ENCODE results near the gene CST5.
"Not testable (repeated sequence)": the region's sequence is repeated elsewhere in the genome, so short reads cannot be mapped to it uniquely, and the experiment has no call there.

CST5 gene, protein sequence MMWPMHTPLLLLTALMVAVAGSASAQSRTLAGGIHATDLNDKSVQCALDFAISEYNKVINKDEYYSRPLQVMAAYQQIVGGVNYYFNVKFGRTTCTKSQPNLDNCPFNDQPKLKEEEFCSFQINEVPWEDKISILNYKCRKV

DNA sequence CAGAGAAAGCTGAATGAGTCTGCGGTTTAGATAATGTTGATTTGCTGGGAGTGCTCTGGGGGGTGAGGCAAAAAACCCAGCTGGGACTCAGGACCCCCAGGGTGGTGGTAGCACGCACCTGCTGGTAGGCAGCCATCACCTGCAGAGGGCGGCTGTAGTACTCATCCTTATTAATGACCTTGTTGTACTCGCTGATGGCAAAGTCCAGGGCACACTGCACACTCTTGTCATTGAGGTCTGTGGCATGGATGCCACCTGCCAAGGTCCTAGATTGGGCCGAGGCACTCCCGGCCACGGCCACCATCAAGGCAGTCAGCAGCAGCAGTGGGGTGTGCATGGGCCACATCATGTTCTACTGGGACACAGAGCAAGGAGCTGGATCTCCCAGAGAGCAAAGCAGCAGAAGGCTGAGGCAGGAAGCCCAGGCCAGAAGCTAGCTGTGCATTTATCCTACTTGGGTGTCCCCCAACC lies at the start of gene CST5:
Gene CST5, minus strand, starts transcription at position 421 of the 471 bp plus-strand sequence. Its CDS starts 72 bp downstream, at position 349.
- no peak for DNase-seq

DNA sequence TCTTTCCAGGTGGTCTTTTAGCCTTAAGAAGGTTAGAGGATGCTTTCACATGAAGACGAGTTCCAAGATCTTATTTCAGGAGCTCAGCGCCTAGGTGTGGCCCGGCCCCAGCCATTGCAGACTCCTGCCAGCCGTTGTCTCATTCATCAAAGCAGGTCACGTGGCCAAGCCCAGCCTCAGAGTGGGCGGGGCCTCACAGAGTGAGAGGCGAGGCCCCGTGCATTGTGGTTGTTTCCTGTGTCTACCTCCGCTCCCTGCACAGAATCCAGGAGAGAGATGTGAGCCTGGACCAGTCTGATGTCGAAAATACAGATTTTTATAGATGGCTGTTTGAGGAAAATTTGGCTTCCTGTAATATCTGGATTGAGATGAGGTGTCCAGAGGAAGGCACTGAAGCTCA lies 49.2 kb upstream of the CST5 start:
- no peak for DNase-seq

DNA sequence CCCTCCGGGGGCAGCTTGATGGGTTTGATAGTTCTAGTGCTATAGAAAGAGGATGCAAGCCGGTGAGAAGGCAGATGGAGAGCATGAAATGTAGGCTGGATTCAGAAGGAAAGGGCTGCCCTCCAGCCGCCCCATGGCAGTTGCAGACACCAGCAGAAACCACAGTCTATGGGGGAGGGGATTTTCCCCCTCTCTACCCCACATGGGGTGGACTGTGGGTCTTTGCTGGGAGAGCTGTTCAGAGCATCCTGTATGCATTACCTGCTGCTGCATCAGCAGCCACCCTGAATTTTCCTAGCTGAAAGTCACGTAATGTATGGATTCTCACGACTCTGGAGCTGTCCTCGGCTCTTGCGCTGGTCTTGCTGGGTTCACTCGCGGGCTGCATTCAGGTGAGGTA lies 48.8 kb upstream of the CST5 start:
- DNase-seq, result no peak

DNA sequence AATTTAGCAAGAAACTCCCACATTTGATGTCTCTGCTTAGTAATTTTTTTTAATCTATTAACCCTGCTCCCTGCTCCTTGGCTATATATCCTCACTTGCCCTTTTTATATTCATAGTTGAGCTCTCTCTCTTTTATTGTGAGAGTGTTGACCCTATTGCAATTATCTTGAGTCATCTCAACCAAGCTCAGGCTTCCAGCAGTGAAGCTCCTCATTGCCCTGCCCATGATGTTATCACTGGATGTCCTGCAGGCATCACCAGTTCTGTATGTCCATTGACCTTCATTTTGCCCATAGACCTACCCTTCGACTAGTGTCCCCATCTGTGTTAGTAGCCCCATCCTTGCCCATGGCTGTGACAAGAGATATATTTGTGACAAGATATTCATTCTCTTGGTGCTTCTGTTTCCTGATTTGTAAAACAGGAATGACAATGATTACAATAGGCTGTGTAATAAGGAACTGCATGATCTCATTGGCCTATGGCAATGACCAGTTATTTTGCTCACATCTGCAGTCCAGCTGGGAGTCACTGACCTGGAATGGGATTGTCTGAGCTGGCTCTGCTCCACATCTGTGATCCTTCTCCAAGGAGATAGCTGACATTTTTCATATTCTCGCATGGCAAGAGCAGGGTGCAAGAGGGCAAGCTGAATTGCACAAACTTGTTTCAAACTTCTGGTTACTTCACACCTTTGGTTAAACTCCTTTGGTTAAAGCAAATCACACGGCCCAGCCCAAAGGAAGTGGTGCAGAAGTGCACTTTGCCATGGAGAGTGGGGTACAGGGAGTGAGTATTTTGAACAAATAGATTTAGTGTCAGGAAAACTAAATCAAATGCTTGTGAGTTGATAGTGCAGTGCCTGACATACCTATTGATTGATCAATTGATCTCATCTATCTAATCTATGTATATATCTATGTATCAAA lies 47.7 kb upstream of the CST5 start:
- no peak for DNase-seq

DNA sequence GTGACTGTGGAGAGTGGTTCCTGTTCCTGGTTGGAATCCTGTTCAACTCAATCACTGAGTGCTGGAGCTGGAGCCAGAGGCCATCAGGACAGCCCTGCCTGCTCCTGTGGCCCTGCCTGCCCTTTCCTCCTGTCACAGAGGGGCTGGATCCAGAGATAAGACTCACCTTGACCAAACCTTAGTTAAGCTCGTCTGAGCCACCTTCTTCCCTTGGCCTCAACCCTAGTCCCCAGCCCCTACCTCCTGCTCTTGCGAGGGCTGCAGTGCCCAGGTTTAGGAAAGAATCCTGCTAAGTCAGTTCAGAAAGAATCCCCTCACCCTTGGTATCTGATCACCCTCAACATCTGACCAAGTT lies 47.0 kb upstream of the CST5 start:
- no peak for DNase-seq

DNA sequence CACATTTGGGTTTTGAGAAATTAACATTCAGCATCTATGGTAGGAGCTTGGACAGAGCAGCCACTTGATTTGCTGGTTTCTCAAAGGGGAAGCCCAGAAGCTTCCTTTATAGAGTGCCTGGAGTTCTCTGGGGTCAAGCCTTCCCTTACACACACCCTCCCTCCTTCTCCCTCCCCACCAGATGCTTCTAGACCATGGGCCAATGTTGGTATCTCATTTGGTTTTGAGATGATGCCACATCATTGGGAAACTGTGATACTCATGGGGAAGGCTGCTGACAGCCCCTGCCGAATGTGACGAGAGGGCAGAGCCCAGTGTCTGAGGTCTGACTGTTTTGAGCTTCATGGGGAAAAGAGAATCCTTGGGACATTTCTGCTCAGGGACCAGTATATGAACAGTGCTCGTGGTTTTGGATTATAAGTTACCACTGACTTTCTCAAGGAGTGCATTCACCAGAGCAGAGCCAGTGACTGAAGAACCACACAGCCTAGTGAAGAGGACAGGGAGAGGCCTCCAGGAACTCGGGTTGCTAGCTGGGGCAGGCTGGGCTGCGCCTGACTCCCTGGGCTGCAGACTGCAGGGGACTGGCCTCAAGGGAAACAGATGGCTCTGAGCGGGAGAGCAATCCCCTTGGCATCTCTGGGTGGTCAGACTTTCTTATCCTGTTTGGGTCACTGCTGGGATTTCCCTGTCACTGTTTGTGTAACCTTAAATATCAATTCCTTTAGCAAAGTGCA lies 46.4 kb upstream of the CST5 start:
- no peak for DNase-seq

DNA sequence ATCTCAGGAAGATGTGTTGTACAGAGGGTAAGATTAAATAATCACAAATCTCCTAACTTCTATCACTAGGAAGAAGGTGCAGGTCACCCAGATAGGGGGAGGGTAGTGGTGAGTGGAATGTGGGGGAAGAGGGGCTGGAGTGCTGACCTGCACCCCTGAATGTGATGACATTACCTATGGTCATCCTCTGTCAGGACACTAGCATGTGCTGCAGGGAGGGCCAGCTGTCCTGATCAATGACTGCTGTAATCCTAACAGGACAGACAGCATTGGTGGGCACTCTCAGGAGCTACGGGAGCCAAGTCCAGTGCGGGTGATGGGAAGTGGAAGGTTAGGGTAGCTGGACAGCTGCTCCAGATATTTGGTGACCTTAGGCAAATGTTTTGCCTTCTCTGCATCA lies 45.2 kb upstream of the CST5 start:
- DNase-seq, result no peak

DNA sequence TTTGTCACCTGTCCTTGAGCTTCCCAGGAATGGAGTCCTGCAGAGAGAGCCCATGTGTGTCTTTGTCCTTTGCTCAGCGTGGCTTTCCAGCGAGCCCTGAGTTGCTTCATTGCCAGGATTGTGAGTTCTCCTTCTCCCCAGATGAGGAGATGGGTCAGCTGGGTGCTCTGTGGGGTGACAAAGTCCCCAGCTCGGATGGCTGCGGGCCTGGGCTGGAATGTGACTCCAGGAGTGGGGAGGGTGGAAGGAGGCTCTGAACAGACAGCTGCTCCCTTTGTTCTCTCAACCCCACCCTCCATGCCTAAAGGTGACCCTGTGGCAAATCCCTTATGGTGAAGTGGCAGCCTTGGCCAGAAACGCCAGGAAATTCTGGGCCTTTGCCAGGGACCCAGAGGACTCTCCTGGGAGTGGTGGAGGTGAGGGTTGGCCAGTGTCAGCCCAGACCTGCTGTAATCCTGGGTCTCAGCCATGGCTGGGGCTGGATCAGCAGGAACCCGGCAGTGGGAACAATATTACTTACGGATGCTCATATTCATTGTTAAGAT lies 44.4 kb upstream of the CST5 start:
- DNase-seq, result no peak

DNA sequence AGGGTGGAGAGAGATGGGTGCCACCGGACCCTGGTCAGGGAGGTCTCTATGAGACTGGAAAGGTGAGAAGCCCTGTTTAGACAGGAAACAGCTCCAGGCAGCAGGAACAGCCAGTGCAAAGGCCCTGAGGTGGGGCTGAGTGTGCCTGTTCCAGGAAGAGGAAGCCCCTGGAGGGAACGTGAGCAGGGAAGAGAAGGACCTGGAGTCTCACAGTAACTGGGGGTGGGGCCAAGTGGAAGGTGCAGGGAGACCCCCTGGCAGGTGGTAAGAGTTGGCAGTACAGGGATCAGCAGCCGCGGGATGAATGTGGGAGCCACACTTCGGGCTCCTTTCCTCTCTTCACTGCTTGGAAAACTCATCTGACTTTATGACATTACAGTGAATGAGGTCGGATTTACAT lies 43.8 kb upstream of the CST5 start:
- DNase-seq, result no peak

DNA sequence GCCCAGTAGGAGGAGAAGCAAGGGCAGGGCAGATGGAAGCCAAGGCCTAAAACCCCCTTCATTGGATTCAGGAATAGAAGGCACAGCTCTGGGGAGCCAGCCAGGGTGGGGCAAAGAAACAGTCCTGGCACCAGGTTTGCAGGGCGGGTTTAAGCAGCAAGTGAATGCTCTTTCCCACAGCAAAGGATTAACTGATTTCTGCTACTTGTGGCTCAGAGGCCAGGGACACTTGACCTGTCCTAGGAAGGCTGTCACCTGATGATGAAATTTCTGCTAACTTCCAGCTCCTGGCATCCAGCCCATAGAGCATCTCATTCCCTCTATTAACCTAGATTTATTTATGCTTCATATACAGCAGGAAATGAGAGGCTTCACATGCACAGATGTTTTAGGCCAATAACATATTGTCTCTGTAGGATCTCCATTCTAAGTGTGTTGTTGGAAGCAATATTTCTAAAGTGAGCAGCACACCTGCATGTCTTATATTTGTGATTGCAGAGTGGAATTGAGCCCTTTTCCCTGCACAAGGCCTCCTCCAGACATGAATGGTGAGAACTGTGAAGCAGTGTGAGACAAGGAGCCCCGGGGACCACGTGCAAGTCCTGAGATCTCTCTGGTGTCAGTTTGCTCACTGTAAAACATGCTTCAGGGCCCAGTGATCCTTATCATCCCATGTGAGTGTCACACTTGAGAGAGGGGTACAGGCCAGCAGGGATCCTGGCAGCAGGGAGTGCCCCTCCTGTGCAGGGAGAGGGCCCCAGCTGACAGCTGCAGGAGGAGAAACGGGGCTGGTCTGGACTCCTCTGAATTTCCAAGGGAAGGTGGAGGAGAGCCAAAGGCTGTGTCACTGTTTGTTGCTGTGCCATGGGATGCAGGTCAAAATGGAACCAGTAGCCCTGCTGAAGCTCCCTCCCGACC lies 41.1 kb upstream of the CST5 start:
- DNase-seq, result peak; percentile 53

DNA sequence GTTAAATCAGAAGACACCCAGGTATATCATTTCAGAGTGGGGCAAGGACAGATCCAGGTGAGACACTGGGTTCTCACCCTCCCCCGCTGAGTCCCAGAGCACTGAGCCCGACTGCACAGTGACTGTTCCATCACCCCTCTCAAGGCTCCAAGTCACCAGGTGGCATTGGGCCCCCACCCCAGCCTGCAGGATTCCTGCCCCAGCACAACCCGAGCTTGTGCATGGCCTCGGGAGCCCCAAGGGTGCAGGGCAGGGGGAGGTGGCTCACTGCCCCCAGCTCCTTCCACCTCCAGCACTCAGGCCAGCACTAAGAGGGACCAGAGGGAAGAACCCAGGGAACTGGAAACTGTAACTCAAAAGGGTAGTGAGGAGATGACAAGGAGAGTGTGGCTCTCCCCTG lies 39.3 kb upstream of the CST5 start:
- DNase-seq, result no peak

DNA sequence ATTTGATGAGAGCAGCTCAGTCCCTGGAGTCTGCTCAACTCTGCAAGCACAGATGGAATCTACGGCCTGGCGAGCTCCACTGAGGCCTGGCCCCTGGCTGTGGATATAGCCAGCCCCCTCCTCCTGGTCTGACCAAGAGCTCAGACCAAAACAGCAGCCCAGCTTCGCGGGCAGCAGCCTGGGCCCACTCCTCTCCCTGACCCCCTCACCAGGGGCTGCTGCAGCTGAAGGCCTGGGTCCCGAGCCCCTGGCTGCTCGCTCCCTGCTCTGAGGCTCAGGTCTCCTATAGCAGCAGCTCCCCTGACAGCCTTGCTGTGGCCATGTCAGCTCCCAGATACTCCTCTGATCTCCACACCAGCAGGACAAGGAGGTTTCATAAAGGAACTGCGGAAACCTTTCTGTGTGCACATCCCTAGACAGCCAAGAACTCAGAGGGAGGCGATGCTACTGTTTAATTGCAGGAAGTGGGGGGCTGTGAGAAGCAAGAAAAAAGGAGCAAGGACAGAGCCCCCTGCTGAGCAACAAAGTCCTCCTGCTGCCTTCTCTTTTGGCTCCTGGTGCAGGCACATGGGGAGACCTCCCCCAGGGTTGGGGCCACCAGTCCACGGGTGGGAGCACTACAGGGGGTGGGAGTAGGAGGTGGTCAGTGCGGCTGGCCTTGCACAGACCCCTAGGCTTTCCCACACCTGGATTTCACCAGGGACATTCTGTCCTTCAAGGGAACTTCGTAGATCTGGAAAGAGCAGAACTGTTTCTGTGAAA lies 38.7 kb upstream of the CST5 start:
- no peak for DNase-seq

DNA sequence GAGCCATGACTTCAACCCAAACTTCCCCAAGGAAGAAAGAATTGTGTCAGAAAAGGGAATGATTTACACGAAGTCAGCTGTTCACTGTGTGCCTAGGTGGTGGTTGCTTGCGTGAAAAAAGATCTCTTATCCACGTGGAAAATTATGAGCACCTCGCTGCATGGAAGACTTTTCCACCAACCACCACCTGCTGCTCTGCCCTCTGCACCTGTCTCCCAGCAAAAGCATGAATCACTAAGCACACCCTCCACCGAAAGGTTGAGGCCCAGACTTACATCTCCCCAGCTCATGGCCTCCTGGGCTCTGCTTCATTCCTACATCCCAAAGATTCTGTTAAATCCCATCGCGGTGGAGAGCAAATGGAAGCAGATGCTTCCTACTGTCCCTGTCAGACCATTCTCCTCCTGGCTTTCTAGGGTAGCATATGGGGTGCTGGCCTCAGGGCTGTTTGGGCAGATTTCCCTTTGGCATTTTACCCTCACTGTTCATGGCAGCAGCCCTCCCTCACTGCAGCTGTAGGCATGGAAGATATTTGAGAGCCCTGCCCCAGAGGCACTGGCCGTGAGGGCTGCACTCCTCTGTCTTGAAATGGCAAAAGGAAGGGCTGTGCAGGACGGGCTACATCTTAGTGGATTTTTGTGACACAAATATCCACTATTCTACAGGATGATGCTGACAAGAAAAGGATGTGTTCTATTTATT lies 37.6 kb upstream of the CST5 start:
- no peak for DNase-seq

DNA sequence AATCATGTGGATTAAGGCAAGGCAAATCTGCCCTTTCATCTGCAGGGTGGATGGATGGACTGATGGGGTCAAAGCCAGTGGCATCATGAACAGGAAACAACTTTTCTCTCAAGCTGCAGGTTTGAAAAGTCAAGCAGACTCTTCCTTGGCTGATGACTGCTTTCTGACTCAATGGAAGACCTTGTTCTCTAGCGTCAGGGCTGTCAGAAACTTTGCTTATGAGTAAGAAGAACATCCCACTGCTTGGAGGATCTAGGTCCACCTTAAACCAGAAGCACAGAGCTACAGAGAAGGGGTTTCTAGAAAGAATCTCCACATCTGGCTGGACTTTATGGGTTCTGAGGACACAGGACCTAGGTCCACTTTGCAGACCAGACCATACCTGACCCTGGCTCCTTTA lies 36.3 kb upstream of the CST5 start:
- DNase-seq, result no peak

DNA sequence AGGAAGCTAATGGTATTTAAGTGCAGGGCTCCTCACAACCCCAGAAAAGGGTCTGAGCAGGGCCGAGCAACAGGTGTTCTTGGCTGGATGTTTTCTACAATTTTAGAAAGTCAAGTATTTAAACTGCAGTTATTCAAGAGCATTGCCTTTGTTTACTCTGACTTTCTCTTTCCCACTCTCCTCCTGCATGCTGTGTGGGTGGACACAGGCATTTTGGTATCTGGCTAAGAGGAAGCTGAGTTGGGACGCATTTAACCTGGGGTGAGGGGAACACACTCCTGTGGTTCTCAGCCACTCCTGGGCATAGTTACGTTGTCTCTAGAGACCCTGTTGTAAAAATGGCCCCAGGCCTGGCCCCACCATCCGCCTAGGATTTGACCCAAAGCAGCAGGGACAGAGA lies 34.9 kb upstream of the CST5 start:
- not testable (repeated sequence) for DNase-seq

DNA sequence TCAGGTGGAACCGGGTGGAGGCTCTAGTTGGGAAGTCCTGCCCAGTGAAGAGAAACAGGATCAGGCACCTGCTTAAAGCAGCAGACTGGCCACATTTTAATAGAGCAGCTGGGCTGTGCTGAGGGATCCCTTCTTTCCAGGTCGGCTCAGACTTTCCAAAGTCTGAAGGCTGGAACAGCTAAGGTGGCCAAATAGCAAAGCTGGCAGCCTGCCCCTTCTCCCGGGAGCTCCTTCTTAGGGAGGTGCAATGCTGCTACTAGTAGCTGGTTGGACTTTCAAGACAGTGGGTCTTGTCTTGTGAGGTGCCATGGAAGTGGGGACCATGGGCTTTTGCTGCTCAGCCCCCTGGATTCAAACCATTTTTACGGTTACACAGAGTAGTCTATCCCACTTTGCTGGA lies 30.7 kb upstream of the CST5 start:
- no peak for DNase-seq

DNA sequence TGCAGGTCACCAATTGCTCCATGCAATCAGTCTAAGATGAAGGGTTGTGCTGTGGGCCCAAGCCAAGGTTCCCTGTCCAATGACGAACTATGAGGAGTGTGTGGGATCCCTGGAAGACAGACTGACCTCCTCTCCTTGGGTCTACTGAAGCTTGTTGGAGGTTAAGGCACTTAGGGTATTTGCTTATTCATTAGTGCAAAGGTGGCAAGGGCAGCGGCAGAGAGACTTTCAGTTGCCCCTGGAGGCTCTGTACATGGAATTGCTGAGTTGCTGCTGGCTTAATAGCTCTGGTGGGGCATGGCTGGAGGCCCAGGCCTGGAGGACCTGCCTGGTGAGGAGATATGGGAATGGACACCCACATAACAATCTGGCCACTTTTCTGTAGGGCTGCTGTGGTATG lies 29.8 kb upstream of the CST5 start:
- no peak for DNase-seq

DNA sequence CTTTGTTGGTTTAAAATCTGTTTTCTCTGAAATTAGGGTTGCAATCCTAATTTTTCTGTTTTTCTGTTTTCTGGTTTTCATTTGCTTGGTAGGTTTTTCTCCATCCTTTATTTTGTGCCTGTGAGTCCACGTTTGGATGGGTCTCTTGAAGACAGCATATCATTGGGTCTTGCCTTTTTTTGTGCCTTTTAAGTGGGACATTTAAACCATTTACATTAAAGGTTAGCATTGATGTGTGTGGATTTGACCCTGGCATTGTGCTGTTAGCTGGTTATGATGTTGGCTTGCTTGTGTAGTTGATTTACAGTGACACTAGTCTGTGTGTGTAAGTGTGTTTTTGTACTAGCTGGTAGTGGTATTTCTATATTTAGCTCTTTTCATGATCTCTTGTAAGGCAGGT lies 28.0 kb upstream of the CST5 start:
- no peak for DNase-seq

DNA sequence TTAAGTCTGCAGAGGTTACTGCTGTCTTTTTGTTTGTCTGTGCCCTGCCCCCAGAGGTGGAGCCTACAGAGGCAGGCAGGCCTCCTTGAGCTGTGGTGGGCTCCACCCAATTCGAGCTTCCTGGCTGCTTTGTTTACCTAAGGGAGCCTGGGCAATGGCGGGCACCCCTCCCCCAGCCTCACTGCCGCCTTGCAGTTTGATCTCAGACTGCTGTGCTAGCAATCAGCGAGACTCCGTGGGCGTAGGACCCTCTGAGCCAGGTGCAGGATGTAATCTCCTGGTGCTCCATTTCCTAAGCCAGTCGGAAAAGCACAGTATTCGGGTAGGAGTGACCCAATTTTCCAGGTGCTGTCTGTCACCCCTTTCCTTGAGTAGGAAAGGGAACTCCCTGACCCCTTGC lies 22.8 kb upstream of the CST5 start:
- DNase-seq, result not testable (repeated sequence)

DNA sequence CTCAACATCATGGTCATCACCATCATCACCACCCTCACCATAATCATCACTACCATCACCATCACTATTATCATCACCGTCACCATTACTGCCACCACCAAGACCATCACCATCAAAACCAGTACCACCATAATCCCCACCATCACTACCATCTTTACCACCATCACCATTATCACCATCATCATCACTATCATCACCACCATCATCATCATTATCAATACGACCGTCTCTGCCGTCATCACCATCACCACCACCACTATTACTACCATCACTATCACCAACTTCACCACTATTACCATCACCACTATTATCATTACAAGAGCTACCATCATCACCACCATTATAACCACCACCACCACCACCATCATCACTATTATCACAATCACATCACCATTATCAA lies 11.3 kb upstream of the CST5 start:
- not testable (repeated sequence) for DNase-seq

DNA sequence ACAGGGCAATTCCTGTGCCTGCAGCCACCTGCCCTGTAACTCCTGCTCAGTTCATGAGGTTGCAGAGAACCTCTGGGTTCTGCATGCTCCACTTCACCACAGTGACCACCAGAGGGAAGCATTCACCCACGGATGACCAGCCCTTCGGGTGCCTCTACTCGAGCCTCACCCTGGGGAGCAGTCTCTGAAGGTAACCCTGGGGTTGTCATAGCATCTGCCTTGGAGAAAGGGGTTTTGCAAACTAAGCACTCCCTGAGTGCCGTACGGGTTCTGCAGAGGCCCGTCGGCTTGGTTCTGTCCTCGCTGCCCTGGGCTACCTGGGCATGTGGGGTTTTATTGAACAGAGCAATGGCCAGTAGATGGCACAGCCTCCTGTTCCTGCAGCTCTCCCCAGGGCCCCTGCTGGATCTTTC lies 10.2 kb upstream of the CST5 start:
- DNase-seq, result peak; percentile 31
